ENCODE data around the gene USP6NL.

- TF ChIP-seq CTCF (conservative IDR thresholded peaks at IDR 0.05; ENCODE audit: low read depth, low read length), result no peak
- TF ChIP-seq EZH2 (IDR thresholded peaks at IDR 0.05; ENCODE audit: borderline replicate concordance, low read depth, low read length, poor library complexity, severe bottlenecking), result no peak
Observed at GRCh38 chr10:11653758-11654471, 42.5 kb upstream of the USP6NL start.

Data from A673 (cell line).